Measurements from ENCODE around the gene SUN2. TPM values are rescaled to one million over a fixed set of nuclear protein-coding genes. Genes with fewer than 3 reads are reported as not detected.

SUN2 gene
- total and polyA plus RNA-seq, 9 of the 15 experiments (the other 6 are each of a cell fraction or from before 2014, with no cell fraction given) = 0.11 to 42.6 (median 16.7) TPM

DNA sequence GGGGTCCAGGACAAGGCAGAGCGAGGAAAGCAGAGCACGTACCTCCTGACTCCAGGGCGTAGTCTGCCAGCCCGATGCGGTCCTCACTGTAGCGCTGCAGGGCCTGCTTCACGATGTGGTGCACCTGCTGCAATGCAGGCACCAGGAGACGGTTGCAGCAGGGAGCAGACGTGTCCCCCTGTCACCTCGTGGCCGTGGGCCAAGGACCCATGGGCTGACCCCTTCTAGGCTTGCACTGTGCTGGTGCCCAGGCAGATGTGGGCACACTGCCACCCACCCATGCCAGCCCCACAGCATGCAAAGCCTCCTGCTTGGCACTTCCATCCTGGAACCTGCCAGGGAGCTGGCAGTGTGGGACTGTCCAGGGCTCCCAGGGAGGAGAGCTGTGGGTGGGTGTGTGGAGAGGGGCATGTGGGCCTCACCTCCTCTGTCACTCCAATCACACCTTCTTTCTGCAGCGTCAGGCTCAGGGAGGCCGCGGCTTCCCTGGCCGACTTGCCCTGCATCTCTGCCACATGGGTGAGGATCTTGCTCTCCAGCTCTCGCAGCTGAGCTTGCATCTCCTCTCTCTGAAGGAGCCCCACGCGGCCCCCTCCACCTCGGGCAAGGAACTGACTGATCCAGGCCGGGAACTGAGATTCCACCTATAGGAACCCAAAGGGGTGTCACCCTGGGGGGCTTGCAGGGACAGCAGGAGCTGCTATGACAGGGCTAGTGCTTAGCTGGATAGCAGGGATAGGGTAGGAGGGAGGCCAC, 16.3 kb downstream of the SUN2 start:
- Histone ChIP-seq H3K4me2 (ENCODE audit: insufficient read depth, low read length) (no peak overlapping the region), H3K9ac (ENCODE audit: insufficient read depth in 1 of 2, low read depth in 2 of 2, low read length in 2 of 2) (no peak overlapping the region), H3K27me3 (ENCODE audit: control insufficient read depth in 2 of 2, insufficient read depth in 2 of 2, low read length in 2 of 2) (no peaks in the 10 kb centered on the region), H3K79me2 (ENCODE audit: control insufficient read depth, insufficient read depth, low read length) (no peaks in the 10 kb centered on the region), H3K27ac (ENCODE audit: extremely low read depth, low read depth, low read length) (no peak overlapping the region), H4K20me1 (replicated peaks; ENCODE audit: control insufficient read depth, insufficient read depth, low read length) (no peaks in the 10 kb centered on the region), H3K4me1 (replicated peaks in 1 of 2; ENCODE audit: control insufficient read depth in 2 of 2, insufficient read depth in 2 of 2, low read length in 2 of 2) (peaks cover 0 to 4% of the 10 kb centered on the region in 2 experiments; a peak in 1 of 5 replicates), H3K9me3 (replicated peaks; ENCODE audit: control insufficient read depth, insufficient read depth, low read depth, low read length) (no peaks in the 10 kb centered on the region), H3K36me3 (ENCODE audit: control insufficient read depth, insufficient read depth, low read length) (peaks cover 89% of the 10 kb centered on the region), H3K4me3 (no peak overlapping the region), H2AFZ (ENCODE audit: low read depth, low read length) (no peak overlapping the region), H3K9me1 (ENCODE audit: control insufficient read depth, insufficient read depth, low read length) (no peaks in the 10 kb centered on the region)
- POLR2A ChIA-PET = interaction anchor here (0.6 to 2.2 kb wide), 4 partner anchors 8 to 126 kb away, joined by 3 to 6 read pairs (median 4); no protein-coding TSS in a partner anchor
- 88% methylated on average over 10 of the region's 20 CpGs for WGBS (ENCODE audit: insufficient coverage, low coverage, missing lambda C conversion rate)
- DNase-seq (ENCODE audit: extremely low read depth in 1 of 4, low spot score in 3 of 4) (no peak), ATAC-seq (no peak), FAIRE-seq (no peak)
- BruUV-seq (replicated peaks) = no TSS peak
- intact Hi-C loops (cut with micrococcal nuclease) (no loop called here), in situ Hi-C loops (cut with MboI) (no loop called here)
- CTCF ChIA-PET (ENCODE audit: low intra/inter-chr PET ratio) = no interaction called here
- TF ChIP-seq NRF1 (conservative IDR thresholded peaks at IDR 0.05 in 1 of 2, IDR thresholded peaks at IDR 0.05 in 1 of 2) (no peak), POLR2G (IDR thresholded peaks at IDR 0.05; ENCODE audit: low read depth, low read length) (peak; percentile 64), POLR3A (IDR thresholded peaks at IDR 0.05; ENCODE audit: borderline replicate concordance, extremely low read depth, insufficient read depth, insufficient read length) (no peak), RCOR1 (IDR thresholded peaks at IDR 0.05; ENCODE audit: borderline replicate concordance in 1 of 2, low read depth in 2 of 2, low read length in 2 of 2) (no peak), FOXK1 (CRISPR knock-in tag; IDR thresholded peaks at IDR 0.05; ENCODE audit: borderline replicate concordance) (no peak), SUPT5H (IDR thresholded peaks at IDR 0.05) (0 out of 2 replicates have a peak, but pooled peaks have one; percentile 12), CBFB (CRISPR knock-in tag; IDR thresholded peaks at IDR 0.05) (no peak), ZNF197 (CRISPR knock-in tag; IDR thresholded peaks at IDR 0.05; ENCODE audit: low read depth) (no peak), RBFOX2 (IDR thresholded peaks at IDR 0.05; ENCODE audit: low read depth, low read length) (peak; percentile 16)
- TF ChIP-seq, protein P1, sequence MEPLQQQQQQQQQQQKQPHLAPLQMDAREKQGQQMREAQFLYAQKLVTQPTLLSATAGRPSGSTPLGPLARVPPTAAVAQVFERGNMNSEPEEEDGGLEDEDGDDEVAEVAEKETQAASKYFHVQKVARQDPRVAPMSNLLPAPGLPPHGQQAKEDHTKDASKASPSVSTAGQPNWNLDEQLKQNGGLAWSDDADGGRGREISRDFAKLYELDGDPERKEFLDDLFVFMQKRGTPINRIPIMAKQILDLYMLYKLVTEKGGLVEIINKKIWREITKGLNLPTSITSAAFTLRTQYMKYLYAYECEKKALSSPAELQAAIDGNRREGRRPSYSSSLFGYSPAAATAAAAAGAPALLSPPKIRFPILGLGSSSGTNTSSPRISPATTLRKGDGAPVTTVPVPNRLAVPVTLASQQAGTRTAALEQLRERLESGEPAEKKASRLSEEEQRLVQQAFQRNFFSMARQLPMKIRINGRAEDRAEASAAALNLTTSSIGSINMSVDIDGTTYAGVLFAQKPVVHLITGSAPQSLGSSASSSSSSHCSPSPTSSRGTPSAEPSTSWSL (CRISPR knock-in tag; IDR thresholded peaks at IDR 0.05; ENCODE audit: borderline replicate concordance) = no peak
- TF ChIP-seq, protein P2, sequence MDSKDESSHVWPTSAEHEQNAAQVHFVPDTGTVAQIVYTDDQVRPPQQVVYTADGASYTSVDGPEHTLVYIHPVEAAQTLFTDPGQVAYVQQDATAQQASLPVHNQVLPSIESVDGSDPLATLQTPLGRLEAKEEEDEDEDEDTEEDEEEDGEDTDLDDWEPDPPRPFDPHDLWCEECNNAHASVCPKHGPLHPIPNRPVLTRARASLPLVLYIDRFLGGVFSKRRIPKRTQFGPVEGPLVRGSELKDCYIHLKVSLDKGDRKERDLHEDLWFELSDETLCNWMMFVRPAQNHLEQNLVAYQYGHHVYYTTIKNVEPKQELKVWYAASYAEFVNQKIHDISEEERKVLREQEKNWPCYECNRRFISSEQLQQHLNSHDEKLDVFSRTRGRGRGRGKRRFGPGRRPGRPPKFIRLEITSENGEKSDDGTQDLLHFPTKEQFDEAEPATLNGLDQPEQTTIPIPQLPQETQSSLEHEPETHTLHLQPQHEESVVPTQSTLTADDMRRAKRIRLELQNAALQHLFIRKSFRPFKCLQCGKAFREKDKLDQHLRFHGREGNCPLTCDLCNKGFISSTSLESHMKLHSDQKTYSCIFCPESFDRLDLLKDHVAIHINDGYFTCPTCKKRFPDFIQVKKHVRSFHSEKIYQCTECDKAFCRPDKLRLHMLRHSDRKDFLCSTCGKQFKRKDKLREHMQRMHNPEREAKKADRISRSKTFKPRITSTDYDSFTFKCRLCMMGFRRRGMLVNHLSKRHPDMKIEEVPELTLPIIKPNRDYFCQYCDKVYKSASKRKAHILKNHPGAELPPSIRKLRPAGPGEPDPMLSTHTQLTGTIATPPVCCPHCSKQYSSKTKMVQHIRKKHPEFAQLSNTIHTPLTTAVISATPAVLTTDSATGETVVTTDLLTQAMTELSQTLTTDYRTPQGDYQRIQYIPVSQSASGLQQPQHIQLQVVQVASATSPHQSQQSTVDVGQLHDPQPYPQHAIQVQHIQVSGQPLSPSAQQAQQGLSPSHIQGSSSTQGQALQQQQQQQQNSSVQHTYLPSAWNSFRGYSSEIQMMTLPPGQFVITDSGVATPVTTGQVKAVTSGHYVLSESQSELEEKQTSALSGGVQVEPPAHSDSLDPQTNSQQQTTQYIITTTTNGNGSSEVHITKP (IDR thresholded peaks at IDR 0.05; ENCODE audit: partially characterized antibody) = no peak
- TF ChIP-seq, protein P3, sequence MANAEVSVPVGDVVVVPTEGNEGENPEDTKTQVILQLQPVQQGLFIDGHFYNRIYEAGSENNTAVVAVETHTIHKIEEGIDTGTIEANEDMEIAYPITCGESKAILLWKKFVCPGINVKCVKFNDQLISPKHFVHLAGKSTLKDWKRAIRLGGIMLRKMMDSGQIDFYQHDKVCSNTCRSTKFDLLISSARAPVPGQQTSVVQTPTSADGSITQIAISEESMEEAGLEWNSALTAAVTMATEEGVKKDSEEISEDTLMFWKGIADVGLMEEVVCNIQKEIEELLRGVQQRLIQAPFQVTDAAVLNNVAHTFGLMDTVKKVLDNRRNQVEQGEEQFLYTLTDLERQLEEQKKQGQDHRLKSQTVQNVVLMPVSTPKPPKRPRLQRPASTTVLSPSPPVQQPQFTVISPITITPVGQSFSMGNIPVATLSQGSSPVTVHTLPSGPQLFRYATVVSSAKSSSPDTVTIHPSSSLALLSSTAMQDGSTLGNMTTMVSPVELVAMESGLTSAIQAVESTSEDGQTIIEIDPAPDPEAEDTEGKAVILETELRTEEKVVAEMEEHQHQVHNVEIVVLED (CRISPR knock-in tag; IDR thresholded peaks at IDR 0.05) = no peak
